ENCODE results near the gene MYLK. TPM values are rescaled to one million over a fixed set of nuclear protein-coding genes. Genes with fewer than 3 reads are reported as not detected.

Gene MYLK
- total and polyA plus RNA-seq, 2 experiments from 2014 or later = 13.1 to 27.1 TPM

DNA sequence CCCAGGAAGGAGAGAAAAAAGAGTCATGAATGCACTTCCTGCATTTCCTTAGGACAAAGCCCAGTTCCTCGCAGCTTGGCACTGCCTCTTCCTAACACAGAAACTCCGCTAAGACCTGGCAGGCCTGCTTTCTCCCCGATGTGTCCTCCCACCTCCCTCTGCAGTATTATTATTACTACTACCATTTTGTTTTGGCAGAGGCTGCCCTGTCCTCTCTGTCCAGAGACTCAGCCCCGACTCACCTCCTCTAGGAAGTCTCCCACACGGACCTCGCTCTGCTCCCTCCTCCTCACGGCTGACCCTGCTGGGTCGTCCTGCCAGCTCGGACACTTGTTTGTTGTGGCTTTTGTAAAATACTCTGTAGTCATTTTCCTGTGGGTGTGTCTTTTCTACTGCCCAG is 192.1 kb downstream of the MYLK start:
- TF ChIP-seq EZH2phosphoT487 (IDR thresholded peaks at IDR 0.05; ENCODE audit: low read depth, severe bottlenecking, unreplicated experiment) (no peak), CTCF (IDR thresholded peaks at IDR 0.05; ENCODE audit: poor library complexity) (no peak)
- peaks cover 30% of the 10 kb centered on the region for H3K4me1 ChIP-seq (ENCODE audit: insufficient read depth)
- H3K4me3 ChIP-seq = no peak overlapping the region
- no peaks in the 10 kb centered on the region for H4K20me1 ChIP-seq (ENCODE audit: insufficient read depth, poor library complexity, severe bottlenecking)
- H3K79me2 ChIP-seq = no peaks in the 10 kb centered on the region
- no peaks in the 10 kb centered on the region for H3K27me3 ChIP-seq
- no peak for DNase-seq (ENCODE audit: low spot score)
- WGBS (ENCODE audit: low lambda C conversion rate, missing lambda C conversion rate) = 70% methylated on average over 9 of the region's 9 CpGs
- H3K4me2 ChIP-seq = no peak overlapping the region
- no peaks in the 10 kb centered on the region for H3K9me3 ChIP-seq (ENCODE audit: low read depth)
- H3K36me3 ChIP-seq (replicated peaks; ENCODE audit: insufficient read depth, low read depth) = no peaks in the 10 kb centered on the region
- H2AFZ ChIP-seq = no peak overlapping the region
- H3K27ac ChIP-seq = no peak overlapping the region
- no peaks in the 10 kb centered on the region for H3K9me2 ChIP-seq (replicated peaks; ENCODE audit: insufficient read depth)

DNA sequence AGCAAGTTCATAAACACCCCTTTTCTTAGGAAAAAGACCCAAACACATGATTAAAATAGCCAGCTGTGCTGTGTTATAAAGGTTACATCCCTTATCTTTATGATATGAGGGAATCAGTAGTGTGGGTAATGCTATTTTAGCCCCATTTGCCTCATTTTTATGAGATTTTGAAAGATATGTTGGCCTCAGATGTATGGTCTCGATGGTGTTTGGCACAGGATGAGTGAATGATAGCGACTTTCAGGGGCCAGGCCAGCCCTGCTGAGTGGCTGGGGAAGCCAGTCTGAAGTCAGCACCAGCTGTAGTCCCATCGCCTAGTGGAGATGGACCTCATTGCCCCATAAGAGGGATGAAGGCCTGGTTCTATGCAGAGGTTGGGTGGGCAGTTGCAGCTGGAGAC is 194.3 kb downstream of the MYLK start:
- H3K27ac ChIP-seq = no peak overlapping the region

DNA sequence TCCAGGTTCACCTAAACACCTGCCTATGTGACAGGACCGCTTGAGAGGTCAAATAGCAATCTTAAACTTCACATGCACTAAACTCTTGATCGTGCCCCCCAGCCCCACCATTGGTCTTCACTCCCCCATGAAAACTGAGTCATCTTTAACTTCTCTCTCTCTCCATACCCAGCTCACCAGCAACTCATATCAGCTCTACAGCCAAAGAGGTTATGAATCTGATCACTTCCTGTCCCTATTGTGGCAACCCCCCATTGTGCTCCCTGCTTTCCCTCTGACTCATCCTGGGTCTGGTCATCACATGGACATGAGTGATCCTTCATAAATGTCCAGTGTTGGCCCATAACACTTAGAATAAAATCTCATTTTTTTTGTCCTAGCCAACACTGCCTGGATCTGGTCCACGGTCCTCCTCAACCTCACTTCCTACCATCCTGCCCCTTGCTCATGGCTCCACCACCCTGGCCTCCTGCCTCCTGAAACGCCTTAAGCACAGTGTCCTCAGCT is 195.8 kb downstream of the MYLK start:
- no peaks in the 10 kb centered on the region for H4K20me1 ChIP-seq (ENCODE audit: insufficient read depth, poor library complexity, severe bottlenecking)
- H3K4me3 ChIP-seq = no peak overlapping the region
- peaks cover 13% of the 10 kb centered on the region for H3K4me1 ChIP-seq (ENCODE audit: insufficient read depth)
- H3K36me3 ChIP-seq (replicated peaks; ENCODE audit: insufficient read depth, low read depth) = no peaks in the 10 kb centered on the region
- no peak for DNase-seq (ENCODE audit: low spot score)
- H3K79me2 ChIP-seq = no peaks in the 10 kb centered on the region
- no peak overlapping the region for H2AFZ ChIP-seq
- H3K4me2 ChIP-seq = no peak overlapping the region
- no peaks in the 10 kb centered on the region for H3K9me3 ChIP-seq (ENCODE audit: low read depth)
- H3K27ac ChIP-seq = no peak overlapping the region
- TF ChIP-seq EZH2 (IDR thresholded peaks at IDR 0.05; ENCODE audit: borderline replicate concordance) (no peak), EZH2phosphoT487 (IDR thresholded peaks at IDR 0.05; ENCODE audit: low read depth, severe bottlenecking, unreplicated experiment) (no peak), CTCF (IDR thresholded peaks at IDR 0.05; ENCODE audit: poor library complexity) (no peak)
- no peaks in the 10 kb centered on the region for H3K27me3 ChIP-seq
- 96% methylated on average over 4 of the region's 4 CpGs for WGBS (ENCODE audit: low lambda C conversion rate, missing lambda C conversion rate)
- H3K9me2 ChIP-seq (replicated peaks; ENCODE audit: insufficient read depth) = no peaks in the 10 kb centered on the region

More for the DNA sequence above, 194.3 kb downstream of the MYLK start:
- H2AFZ ChIP-seq = no peak overlapping the region
- no peaks in the 10 kb centered on the region for H3K9me2 ChIP-seq (replicated peaks; ENCODE audit: insufficient read depth)
- H3K4me3 ChIP-seq = no peak overlapping the region
- H3K27me3 ChIP-seq = no peaks in the 10 kb centered on the region
- no peaks in the 10 kb centered on the region for H3K36me3 ChIP-seq (replicated peaks; ENCODE audit: insufficient read depth, low read depth)
- peaks cover 22% of the 10 kb centered on the region for H3K4me1 ChIP-seq (ENCODE audit: insufficient read depth)
- TF ChIP-seq EZH2phosphoT487 (IDR thresholded peaks at IDR 0.05; ENCODE audit: low read depth, severe bottlenecking, unreplicated experiment) (no peak), CTCF (IDR thresholded peaks at IDR 0.05; ENCODE audit: poor library complexity) (no peak)
- DNase-seq (ENCODE audit: low spot score) = no peak
- H3K4me2 ChIP-seq = no peak overlapping the region
- no peaks in the 10 kb centered on the region for H4K20me1 ChIP-seq (ENCODE audit: insufficient read depth, poor library complexity, severe bottlenecking)
- H3K79me2 ChIP-seq = no peaks in the 10 kb centered on the region
- H3K9me3 ChIP-seq (ENCODE audit: low read depth) = no peaks in the 10 kb centered on the region
- WGBS (ENCODE audit: low lambda C conversion rate, missing lambda C conversion rate) = 77% methylated on average over 3 of the region's 3 CpGs

GRCh38 chr3:123687286-123687685 is 196.8 kb downstream of the MYLK start:
- Histone ChIP-seq H2AFZ (no peak overlapping the region), H3K27me3 (no peaks in the 10 kb centered on the region), H3K9me3 (ENCODE audit: low read depth) (no peaks in the 10 kb centered on the region), H3K36me3 (replicated peaks; ENCODE audit: insufficient read depth, low read depth) (no peaks in the 10 kb centered on the region), H3K4me1 (ENCODE audit: insufficient read depth) (peaks cover 13% of the 10 kb centered on the region), H4K20me1 (ENCODE audit: insufficient read depth, poor library complexity, severe bottlenecking) (no peaks in the 10 kb centered on the region), H3K4me2 (no peak overlapping the region), H3K9me2 (replicated peaks; ENCODE audit: insufficient read depth) (no peaks in the 10 kb centered on the region), H3K27ac (no peak overlapping the region), H3K4me3 (no peak overlapping the region), H3K79me2 (no peaks in the 10 kb centered on the region)
- no peak for TF ChIP-seq CTCF (IDR thresholded peaks at IDR 0.05; ENCODE audit: poor library complexity)
- TF ChIP-seq EZH2 (IDR thresholded peaks at IDR 0.05; ENCODE audit: borderline replicate concordance) = no peak
- no peak for DNase-seq (ENCODE audit: low spot score)
